ENCODE results near the gene TRIM71.
"Not testable (repeated sequence)": the region's sequence is repeated elsewhere in the genome, so short reads cannot be mapped to it uniquely, and the experiment has no call there.

- TF ChIP-seq CEBPB (IDR thresholded peaks at IDR 0.05; ENCODE audit: low read depth); POLR2A (IDR thresholded peaks at IDR 0.05; ENCODE audit: borderline replicate concordance, extremely low read depth, insufficient read depth, insufficient read length); CTCF (IDR thresholded peaks at IDR 0.05 in 2 of 3, conservative IDR thresholded peaks at IDR 0.05 in 1 of 3; ENCODE audit: borderline replicate concordance in 1 of 3, insufficient read depth in 1 of 3, low read depth in 2 of 3, low read length in 2 of 3); REST (IDR thresholded peaks at IDR 0.05; ENCODE audit: low read depth); MAX (IDR thresholded peaks at IDR 0.05); YY1 (IDR thresholded peaks at IDR 0.05; ENCODE audit: extremely low read depth, insufficient replicate concordance, low read depth, low read length); EZH2phosphoT487 (IDR thresholded peaks at IDR 0.05; ENCODE audit: borderline replicate concordance); CBX3 (IDR thresholded peaks at IDR 0.05; ENCODE audit: low read depth); EZH2 (IDR thresholded peaks at IDR 0.05); ATF3 (IDR thresholded peaks at IDR 0.05); ZNF274 (IDR thresholded peaks at IDR 0.05; ENCODE audit: low read depth, low read length): not testable (repeated sequence)
Measured at GRCh38 chr3:32845546-32845945, 27.7 kb downstream of the TRIM71 start.

Data from HCT116 (cell line).